HepG2 (cell line): ENCODE results near the gene DLL3. TPM values are rescaled to one million over a fixed set of nuclear protein-coding genes. Genes with fewer than 3 reads are reported as not detected.
A peak's percentile ranks its signal among the peaks of the same experiment; 100 is the strongest.

Experiments used
- ARNT2 ChIP-seq: sonication (generic); formaldehyde crosslinking; IDR thresholded peaks from 2 replicates; pipeline ENCODE4 v1.8.0; 2022; ENCODE audit warnings: mild to moderate bottlenecking, low read depth, missing genetic modification reagents, moderate library complexity
- CHCHD3 ChIP-seq: sonication (generic); formaldehyde crosslinking; IDR thresholded peaks from 2 replicates; pipeline ENCODE4 v1.8.0; 2022; ENCODE audit warnings: mild to moderate bottlenecking, missing genetic modification reagents, moderate library complexity
- DNMT3B ChIP-seq: conservative IDR thresholded peaks from 2 replicates; pipeline ENCODE4 v1.6.1; 2016; ENCODE audit warnings: missing biosample characterization, control low read depth
- E2F5 ChIP-seq: sonication (generic); formaldehyde crosslinking; conservative IDR thresholded peaks from 2 replicates; pipeline ENCODE4 v1.4.0; 2020; ENCODE audit warnings: missing genetic modification reagents
- EHMT2 ChIP-seq: fragments of 200-600 bp; sonication (generic); IDR thresholded peaks from 2 replicates; pipeline ENCODE4 v1.7.0; 2017; ENCODE audit warnings: antibody characterized with exemption, low read depth, low read length, borderline replicate concordance
- GZF1 ChIP-seq: sonication (generic); formaldehyde crosslinking; IDR thresholded peaks from 2 replicates; pipeline ENCODE4 v1.5.1; 2020; ENCODE audit warnings: mild to moderate bottlenecking, missing genetic modification reagents
- HDAC6 ChIP-seq: fragments of 200-600 bp; sonication (generic); IDR thresholded peaks from 2 replicates; pipeline ENCODE4 v1.7.0; 2017; ENCODE audit warnings: mild to moderate bottlenecking, antibody characterized with exemption, low read length, low read depth
- HMGA1 ChIP-seq: sonication (generic); formaldehyde crosslinking; conservative IDR thresholded peaks from 2 replicates; pipeline ENCODE4 v1.4.0; 2020; ENCODE audit warnings: missing genetic modification reagents
- IRX3 ChIP-seq: sonication (generic); formaldehyde crosslinking; IDR thresholded peaks from 2 replicates; pipeline ENCODE4 v1.8.1; 2023; ENCODE audit warnings: mild to moderate bottlenecking, low read depth, missing genetic modification reagents, borderline replicate concordance
- LRRFIP1 ChIP-seq: sonication (generic); formaldehyde crosslinking; conservative IDR thresholded peaks from 2 replicates; pipeline ENCODE4 v1.4.0; 2020; ENCODE audit warnings: missing genetic modification reagents
- MAZ ChIP-seq, 2 experiments: sonication (generic) in 1 of 2; formaldehyde crosslinking in 1 of 2; IDR thresholded peaks; 2 replicates each; pipeline versions ENCODE4 v1.5.0 to v1.6.1; 2012 to 2020; ENCODE audit warnings: low read depth in 2 of 2, mild to moderate bottlenecking in 2 of 2, borderline replicate concordance in 1 of 2, improper control_type of control experiment in 1 of 2, low read length in 1 of 2, missing genetic modification reagents in 1 of 2, moderate library complexity in 1 of 2
- MED1 ChIP-seq: sonication (generic); formaldehyde crosslinking; IDR thresholded peaks from 2 replicates; pipeline ENCODE4 v1.4.0; 2020; ENCODE audit warnings: missing genetic modification reagents
- NFIB ChIP-seq: sonication (generic); formaldehyde crosslinking; IDR thresholded peaks from 2 replicates; pipeline ENCODE4 v1.9.0; 2021; ENCODE audit warnings: missing genetic modification reagents, mild to moderate bottlenecking, borderline replicate concordance
- POLR2AphosphoS2 ChIP-seq: IDR thresholded peaks from 2 replicates; pipeline ENCODE4 v1.6.1; 2011; ENCODE audit warnings: low read depth, low read length, improper control_type of control experiment
- SIX1 ChIP-seq: sonication (generic); formaldehyde crosslinking; IDR thresholded peaks from 2 replicates; pipeline ENCODE4 v1.4.0; 2020; ENCODE audit warnings: missing genetic modification reagents, borderline replicate concordance
- STAT5B ChIP-seq: sonication (generic); formaldehyde crosslinking; IDR thresholded peaks from 2 replicates; pipeline ENCODE4 v1.4.0; 2020; ENCODE audit warnings: missing genetic modification reagents
- TARDBP ChIP-seq: sonication (generic); formaldehyde crosslinking; IDR thresholded peaks from 2 replicates; pipeline ENCODE4 v1.8.0; 2022; ENCODE audit warnings: mild to moderate bottlenecking, missing genetic modification reagents
- ZBTB49 ChIP-seq: sonication (generic); formaldehyde crosslinking; IDR thresholded peaks from 2 replicates; pipeline ENCODE4 v1.4.0; 2020; ENCODE audit warnings: missing genetic modification reagents, borderline replicate concordance
- ZNF274 ChIP-seq: sonication (generic); formaldehyde crosslinking; IDR thresholded peaks from 2 replicates; pipeline ENCODE4 v1.5.1; 2020; ENCODE audit warnings: mild to moderate bottlenecking, missing genetic modification reagents
- ZNF556 ChIP-seq: sonication (generic); formaldehyde crosslinking; IDR thresholded peaks from 2 replicates; pipeline ENCODE4 v1.4.0; 2020; ENCODE audit warnings: mild to moderate bottlenecking, missing genetic modification reagents, borderline replicate concordance
- ZNF567 ChIP-seq: sonication (generic); formaldehyde crosslinking; IDR thresholded peaks from 2 replicates; pipeline ENCODE4 v1.8.1; 2023; ENCODE audit warnings: mild to moderate bottlenecking, missing genetic modification reagents, borderline replicate concordance
- ZNF674 ChIP-seq: sonication (generic); formaldehyde crosslinking; IDR thresholded peaks from 2 replicates; pipeline ENCODE4 v1.5.0; 2020; ENCODE audit warnings: low read depth, mild to moderate bottlenecking, missing genetic modification reagents
- ZNF703 ChIP-seq: sonication (generic); formaldehyde crosslinking; IDR thresholded peaks from 2 replicates; pipeline ENCODE4 v1.5.1; 2020; ENCODE audit warnings: missing genetic modification reagents, mild to moderate bottlenecking, moderate library complexity, borderline replicate concordance
- ZSCAN25 ChIP-seq: sonication (generic); formaldehyde crosslinking; IDR thresholded peaks from 2 replicates; pipeline ENCODE4 v1.8.0; 2022; ENCODE audit warnings: mild to moderate bottlenecking, missing genetic modification reagents
- polyA plus RNA-seq, 8 experiments: library from polyadenylated mRNA; depleted of rRNA in 3 of 8; stranded (reverse) in 7 of 8; unstranded in 1 of 8; fragments of >200 nt; fragmentation: Illumina TruSeq in 4 of 8; extraction: Trizol in 4 of 8; gene quantifications; 2 replicates each; pipeline versions ENCODE4 v1.2.1 to v1.2.3, GENCODE V29; 2011 to 2016; ENCODE audit warnings: low read depth in 4 of 8, missing spikeins in 1 of 8, mixed read lengths in 1 of 8; ENCODE audit not compliant: insufficient read depth in 1 of 8
- total RNA-seq, 5 experiments: library from RNA; depleted of rRNA; stranded (reverse); fragments of >200 nt; fragmentation: Illumina TruSeq; extraction: Trizol; gene quantifications; 2 replicates each; pipeline ENCODE4 v1.2.3, GENCODE V29; 2016; ENCODE audit warnings: low read depth in 1 of 5

Gene DLL3
- total and polyA plus RNA-seq, 2 of the 13 experiments (the other 11 are each of a cell fraction or from before 2014, with no cell fraction given) = 0.35 to 0.55 TPM

DNA sequence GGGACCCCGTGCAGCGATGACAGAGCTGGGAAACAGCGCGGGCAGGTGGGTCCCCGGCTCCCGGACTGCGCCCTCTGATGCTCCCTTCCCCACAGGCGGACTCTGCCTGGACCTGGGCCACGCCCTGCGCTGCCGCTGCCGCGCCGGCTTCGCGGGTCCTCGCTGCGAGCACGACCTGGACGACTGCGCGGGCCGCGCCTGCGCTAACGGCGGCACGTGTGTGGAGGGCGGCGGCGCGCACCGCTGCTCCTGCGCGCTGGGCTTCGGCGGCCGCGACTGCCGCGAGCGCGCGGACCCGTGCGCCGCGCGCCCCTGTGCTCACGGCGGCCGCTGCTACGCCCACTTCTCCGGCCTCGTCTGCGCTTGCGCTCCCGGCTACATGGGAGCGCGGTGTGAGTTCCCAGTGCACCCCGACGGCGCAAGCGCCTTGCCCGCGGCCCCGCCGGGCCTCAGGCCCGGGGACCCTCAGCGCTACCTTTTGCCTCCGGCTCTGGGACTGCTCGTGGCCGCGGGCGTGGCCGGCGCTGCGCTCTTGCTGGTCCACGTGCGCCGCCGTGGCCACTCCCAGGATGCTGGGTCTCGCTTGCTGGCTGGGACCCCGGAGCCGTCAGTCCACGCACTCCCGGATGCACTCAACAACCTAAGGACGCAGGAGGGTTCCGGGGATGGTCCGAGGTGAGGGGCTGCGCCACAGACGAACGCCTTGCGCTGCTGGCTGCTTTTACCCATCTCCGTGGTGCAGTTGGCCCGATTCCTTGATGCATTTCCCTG is 8.4 kb downstream of the DLL3 start (continued):
- TF ChIP-seq LRRFIP1 (CRISPR knock-in tag) = no peak
- no peak for TF ChIP-seq HMGA1 (CRISPR knock-in tag)
- TF ChIP-seq ZNF556 (CRISPR knock-in tag) = no peak
- TF ChIP-seq ZBTB49 (CRISPR knock-in tag) = no peak
- no peak for TF ChIP-seq ZNF567 (CRISPR knock-in tag)
- no peak for TF ChIP-seq GZF1 (CRISPR knock-in tag)
- TF ChIP-seq ZNF274 (CRISPR knock-in tag) = peak; percentile 96; the same call in 1 of the 2 replicates
- peak; percentile 99 for TF ChIP-seq IRX3 (CRISPR knock-in tag)
- no peak for TF ChIP-seq SIX1
- TF ChIP-seq DNMT3B (CRISPR knock-in tag) = peak; percentile 73; the same call in 1 of the 2 replicates
- TF ChIP-seq ZNF674 (CRISPR knock-in tag) = no peak
- no peak for TF ChIP-seq STAT5B (CRISPR knock-in tag)
- peak; percentile 61; the same call in 1 of the 2 replicates for TF ChIP-seq E2F5 (CRISPR knock-in tag)
- peak; percentile 76; the same call in 1 of the 2 replicates for TF ChIP-seq ZSCAN25 (CRISPR knock-in tag)
- peak; percentile 67 for TF ChIP-seq MED1 (CRISPR knock-in tag)
- no peak for TF ChIP-seq MAZ (IDR thresholded peaks at IDR 0.05; ENCODE audit: borderline replicate concordance, low read depth, low read length)
- TF ChIP-seq MAZ (CRISPR knock-in tag; IDR thresholded peaks at IDR 0.05; ENCODE audit: low read depth) = peak; percentile 90; the same call in 1 of the 2 replicates
- peak; percentile 100 for TF ChIP-seq ARNT2 (CRISPR knock-in tag)
- no peak for TF ChIP-seq NFIB
- no peak for TF ChIP-seq TARDBP
- TF ChIP-seq POLR2AphosphoS2 = no peak
- TF ChIP-seq CHCHD3 (CRISPR knock-in tag) = peak; percentile 84
- no peak for TF ChIP-seq ZNF703 (CRISPR knock-in tag)
- no peak for TF ChIP-seq HDAC6
- TF ChIP-seq EHMT2 = no peak
